ENCODE results near the gene ABHD13.
"Not testable (repeated sequence)": the region's sequence is repeated elsewhere in the genome, so short reads cannot be mapped to it uniquely, and the experiment has no call there.

The ABHD13 gene

GRCh38 chr13:108218044-108218974 lies at the start of gene ABHD13:
Gene ABHD13 (plus strand): TSS chr13:108218392. CDS start chr13:108229219, 10,827 bp downstream.
- peak; percentile 84 for DNase-seq (ENCODE audit: low read depth)

- no peak for DNase-seq (ENCODE audit: low read depth)
These were observed 49.3 kb upstream of the ABHD13 start for GRCh38 chr13:108168929-108169328.

GRCh38 chr13:108176685-108177274 lies 41.4 kb upstream of the ABHD13 start:
- DNase-seq (ENCODE audit: low read depth) = peak; percentile 13

- DNase-seq (ENCODE audit: low read depth) = no peak
These were observed 40.1 kb upstream of the ABHD13 start for GRCh38 chr13:108178078-108178477.

GRCh38 chr13:108182652-108183051 lies 35.5 kb upstream of the ABHD13 start:
- DNase-seq (ENCODE audit: low read depth) = no peak

- no peak for DNase-seq (ENCODE audit: low read depth)
These were observed 33.0 kb upstream of the ABHD13 start for GRCh38 chr13:108185223-108185622.

GRCh38 chr13:108188260-108188659 lies 29.9 kb upstream of the ABHD13 start:
- DNase-seq (ENCODE audit: low read depth) = no peak

GRCh38 chr13:108190897-108191296 lies 27.3 kb upstream of the ABHD13 start:
- no peak for DNase-seq (ENCODE audit: low read depth)

GRCh38 chr13:108193806-108194205 lies 24.4 kb upstream of the ABHD13 start:
- DNase-seq (ENCODE audit: low read depth) = no peak

- DNase-seq (ENCODE audit: low read depth) = no peak
These were observed 23.7 kb upstream of the ABHD13 start for GRCh38 chr13:108194435-108194936.

- no peak for DNase-seq (ENCODE audit: low read depth)
These were observed 23.0 kb upstream of the ABHD13 start for GRCh38 chr13:108195146-108195545.

GRCh38 chr13:108195861-108196260 lies 22.3 kb upstream of the ABHD13 start:
- DNase-seq (ENCODE audit: low read depth) = no peak

GRCh38 chr13:108200781-108201398 lies 17.3 kb upstream of the ABHD13 start:
- no peak for DNase-seq (ENCODE audit: low read depth)

- no peak for DNase-seq (ENCODE audit: low read depth)
These were observed 7.6 kb upstream of the ABHD13 start for GRCh38 chr13:108210551-108210950.

GRCh38 chr13:108212886-108213285 lies 5.3 kb upstream of the ABHD13 start:
- no peak for DNase-seq (ENCODE audit: low read depth)

GRCh38 chr13:108213946-108214345 lies 4.2 kb upstream of the ABHD13 start:
- no peak for DNase-seq (ENCODE audit: low read depth)

- no peak for DNase-seq (ENCODE audit: low read depth)
These were observed 3.5 kb upstream of the ABHD13 start for GRCh38 chr13:108214441-108215271.

GRCh38 chr13:108215436-108215835 lies 2.8 kb upstream of the ABHD13 start, which contains the start of gene LIG4:
Gene LIG4 (minus strand): TSS chr13:108215536. CDS start chr13:108211268, 4,268 bp downstream.
- DNase-seq (ENCODE audit: low read depth) = peak; percentile 83

- not testable (repeated sequence) for DNase-seq (ENCODE audit: low read depth)
These were observed 717 bp upstream of the ABHD13 start for GRCh38 chr13:108217307-108218043.

GRCh38 chr13:108220041-108220440 lies 1.8 kb downstream of the ABHD13 start:
- DNase-seq (ENCODE audit: low read depth) = no peak

All from stimulated activated CD8-positive, alpha-beta memory T cell treated with anti-CD3 and anti-CD28 coated beads, Interleukin-15, amount 100 ng/mL, for 24 hours (primary cell).